Heart left ventricle (tissue), 13 donors: Measurements from ENCODE around the gene TMEM33.

Experiments used
- POLR2A ChIP-seq, 2 donors: fragments of 450-650 bp; IDR thresholded peaks; one replicate each; pipeline ENCODE4 v1.6.1; 2017; ENCODE audit warnings: antibody characterized with exemption in 2 of 2, mild to moderate bottlenecking in 2 of 2, moderate library complexity in 2 of 2
- TF ChIP-seq, protein P1 (sequence below), 12 donors: fragments of 200-600 bp; sonication (generic) in 4 of 12; IDR thresholded peaks; one replicate each; pipeline versions ENCODE4 v1.5.0 to v1.8.0; 2018 to 2022; ENCODE audit warnings: antibody characterized with exemption in 12 of 12, mild to moderate bottlenecking in 5 of 12
- donor health status: ischemic (EF 13 %, LVEDD 7.1; RV severe dilation, severe dysfunction).
- donor health status: DM: no; HTN: yes; CAD: no.
- donor health status: DM: no; HTN: no; CAD: no.
- donor health status: ischemic (EF 25% LVEDD 6.9; RV normal size, moderate dysfunction).
- donor health status: ischemic (EF 25% LVEDD 5.7; RV mildly dilated, moderate dysfunction).
- donor health status: ischemic (EF 35%, LVEDD 5.7; RV mildly dilated, moderate dysfunction).
- donor health status: nonischemic (EF 11% LVEDD 7.7; RV severe dilation, severe dysfunction).
- donor health status: DM: yes; HTN: yes; CAD: no.
- donor health status: PGD.
- donor health status: ischemic (EF 29% LVEDD 5.4; RV normal size, mild dysfunction).
- donor health status: nonischemic (EF 23%, LVEDD 6.1; RV moderate dilation, normal function).

DNA sequence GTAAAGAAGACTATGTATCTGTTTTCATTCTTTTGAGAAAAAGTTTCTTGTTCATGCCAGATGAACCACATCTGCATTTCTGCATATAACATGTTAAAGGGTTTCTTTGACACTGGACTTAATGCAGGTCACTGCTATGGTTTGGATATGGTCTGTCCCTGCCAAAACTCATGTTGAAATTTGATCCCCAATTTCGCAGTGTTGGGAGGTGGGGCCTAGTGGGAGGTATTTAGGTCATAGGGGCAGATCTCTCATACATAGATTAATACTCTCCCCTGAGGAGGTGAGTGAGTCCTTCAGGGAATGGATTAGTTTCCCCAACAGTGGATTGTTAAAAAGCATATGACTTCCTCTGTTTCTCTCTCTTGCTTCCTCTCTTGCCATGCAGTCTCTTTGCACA lies 45.9 kb upstream of the TMEM33 start:
- no peak for TF ChIP-seq POLR2A (IDR thresholded peaks at IDR 0.05)
- TF ChIP-seq, protein P1, sequence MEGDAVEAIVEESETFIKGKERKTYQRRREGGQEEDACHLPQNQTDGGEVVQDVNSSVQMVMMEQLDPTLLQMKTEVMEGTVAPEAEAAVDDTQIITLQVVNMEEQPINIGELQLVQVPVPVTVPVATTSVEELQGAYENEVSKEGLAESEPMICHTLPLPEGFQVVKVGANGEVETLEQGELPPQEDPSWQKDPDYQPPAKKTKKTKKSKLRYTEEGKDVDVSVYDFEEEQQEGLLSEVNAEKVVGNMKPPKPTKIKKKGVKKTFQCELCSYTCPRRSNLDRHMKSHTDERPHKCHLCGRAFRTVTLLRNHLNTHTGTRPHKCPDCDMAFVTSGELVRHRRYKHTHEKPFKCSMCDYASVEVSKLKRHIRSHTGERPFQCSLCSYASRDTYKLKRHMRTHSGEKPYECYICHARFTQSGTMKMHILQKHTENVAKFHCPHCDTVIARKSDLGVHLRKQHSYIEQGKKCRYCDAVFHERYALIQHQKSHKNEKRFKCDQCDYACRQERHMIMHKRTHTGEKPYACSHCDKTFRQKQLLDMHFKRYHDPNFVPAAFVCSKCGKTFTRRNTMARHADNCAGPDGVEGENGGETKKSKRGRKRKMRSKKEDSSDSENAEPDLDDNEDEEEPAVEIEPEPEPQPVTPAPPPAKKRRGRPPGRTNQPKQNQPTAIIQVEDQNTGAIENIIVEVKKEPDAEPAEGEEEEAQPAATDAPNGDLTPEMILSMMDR (IDR thresholded peaks at IDR 0.05), result no peak
